ENCODE results near the gene SLC9A3.

The SLC9A3 gene

DNA sequence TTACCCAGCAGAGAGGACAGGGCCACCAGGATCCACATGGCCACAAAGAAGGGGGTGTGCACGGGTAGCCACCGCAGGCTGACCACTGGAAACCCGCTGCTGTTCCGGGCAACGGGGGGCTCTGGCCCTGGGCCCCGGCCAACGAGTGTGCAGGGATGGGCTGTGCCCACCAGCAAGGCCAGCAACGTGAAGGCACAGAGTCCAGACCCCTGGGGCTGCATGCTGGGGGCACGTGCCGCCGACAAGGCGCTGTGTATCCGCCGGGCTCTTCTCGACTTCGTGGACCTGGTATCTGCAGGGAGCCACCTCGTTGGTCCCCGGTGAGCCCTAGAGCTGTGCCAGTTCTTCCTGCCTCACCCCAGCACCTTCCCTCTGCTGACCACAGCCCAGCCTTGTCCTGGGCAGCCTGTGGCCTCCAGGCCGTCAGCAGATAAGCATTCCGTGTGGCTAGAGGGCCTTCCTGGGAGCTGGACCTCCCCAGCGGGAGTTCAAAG, 45.7 kb upstream of the SLC9A3 start:
- Histone ChIP-seq H3K27ac (ENCODE audit: insufficient read depth in 1 of 2, low read depth in 1 of 2, low read length in 2 of 2, poor library complexity in 1 of 2, severe bottlenecking in 2 of 2) (no peak overlapping the region), H3K36me3 (ENCODE audit: control insufficient read depth in 4 of 4, insufficient read depth in 4 of 4, low read length in 3 of 4) (no peaks in the 10 kb centered on the region), H3K4me3 (ENCODE audit: control insufficient read depth in 1 of 7, extremely low read depth in 1 of 7, insufficient read depth in 4 of 7, low read depth in 2 of 7, low read length in 6 of 7) (no peak overlapping the region), H3K9me3 (ENCODE audit: control extremely low read depth in 1 of 5, control insufficient read depth in 4 of 5, insufficient read depth in 2 of 5, low read depth in 1 of 5, low read length in 4 of 5) (peaks cover 3 to 20% (median 6%) of the 10 kb centered on the region in 5 experiments), H3K4me1 (ENCODE audit: control extremely low read depth in 1 of 4, control insufficient read depth in 4 of 4, insufficient read depth in 4 of 4, low read length in 3 of 4) (no peaks in the 10 kb centered on the region), H3K27me3 (replicated peaks in 2 of 5; ENCODE audit: control insufficient read depth in 4 of 5, insufficient read depth in 5 of 5, low read length in 4 of 5) (peaks cover 8 to 74% (median 24%) of the 10 kb centered on the region in 5 experiments)
- DNase-seq, result no peak
- CTCF ChIA-PET, result no interaction called here
- WGBS (ENCODE audit: insufficient coverage), result 95% methylated on average over 21 of the region's 21 CpGs
- POLR2A ChIA-PET, result no interaction called here

DNA sequence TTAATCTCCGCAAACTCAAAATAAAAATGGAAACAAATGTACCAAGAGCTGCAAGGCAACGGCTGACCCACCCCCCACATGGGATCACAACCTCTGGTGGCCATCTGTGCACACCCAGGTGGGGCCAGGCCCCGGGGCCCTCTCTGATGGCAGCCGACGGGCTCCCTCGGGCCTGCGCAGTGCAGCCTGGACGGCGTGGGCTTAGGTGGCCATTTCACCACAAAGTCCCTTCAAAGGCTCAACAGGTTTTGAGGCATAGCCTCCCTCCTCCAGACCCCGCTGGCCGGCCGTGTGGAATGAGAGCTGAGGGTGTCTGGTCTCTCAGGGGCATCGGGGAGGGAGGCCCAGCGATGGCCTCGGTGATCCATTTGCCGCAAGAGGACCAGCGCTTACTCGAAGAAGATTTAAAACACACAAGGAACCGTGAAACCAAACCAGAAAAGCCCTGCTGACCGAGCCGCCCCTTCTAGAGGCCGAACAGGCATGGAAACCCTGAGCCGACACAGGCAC, 45.2 kb upstream of the SLC9A3 start:
- H3K4me3 ChIP-seq (ENCODE audit: control insufficient read depth in 1 of 7, extremely low read depth in 1 of 7, insufficient read depth in 4 of 7, low read depth in 2 of 7, low read length in 6 of 7), result no peak overlapping the region
- no peak overlapping the region for H3K27ac ChIP-seq (ENCODE audit: insufficient read depth in 1 of 2, low read depth in 1 of 2, low read length in 2 of 2, poor library complexity in 1 of 2, severe bottlenecking in 2 of 2)
- peaks cover 3 to 18% (median 6%) of the 10 kb centered on the region in 5 experiments for H3K9me3 ChIP-seq (ENCODE audit: control extremely low read depth in 1 of 5, control insufficient read depth in 4 of 5, insufficient read depth in 2 of 5, low read depth in 1 of 5, low read length in 4 of 5)
- CTCF ChIA-PET, result no interaction called here
- WGBS (ENCODE audit: insufficient coverage), result 95% methylated on average over 18 of the region's 23 CpGs
- no peak for DNase-seq
- H3K4me1 ChIP-seq (ENCODE audit: control extremely low read depth in 1 of 4, control insufficient read depth in 4 of 4, insufficient read depth in 4 of 4, low read length in 3 of 4), result no peaks in the 10 kb centered on the region
- POLR2A ChIA-PET, result no interaction called here
- H3K27me3 ChIP-seq (replicated peaks in 2 of 5; ENCODE audit: control insufficient read depth in 4 of 5, insufficient read depth in 5 of 5, low read length in 4 of 5), result peaks cover 8 to 73% (median 24%) of the 10 kb centered on the region in 5 experiments
- H3K36me3 ChIP-seq (ENCODE audit: control insufficient read depth in 4 of 4, insufficient read depth in 4 of 4, low read length in 3 of 4), result no peaks in the 10 kb centered on the region

DNA sequence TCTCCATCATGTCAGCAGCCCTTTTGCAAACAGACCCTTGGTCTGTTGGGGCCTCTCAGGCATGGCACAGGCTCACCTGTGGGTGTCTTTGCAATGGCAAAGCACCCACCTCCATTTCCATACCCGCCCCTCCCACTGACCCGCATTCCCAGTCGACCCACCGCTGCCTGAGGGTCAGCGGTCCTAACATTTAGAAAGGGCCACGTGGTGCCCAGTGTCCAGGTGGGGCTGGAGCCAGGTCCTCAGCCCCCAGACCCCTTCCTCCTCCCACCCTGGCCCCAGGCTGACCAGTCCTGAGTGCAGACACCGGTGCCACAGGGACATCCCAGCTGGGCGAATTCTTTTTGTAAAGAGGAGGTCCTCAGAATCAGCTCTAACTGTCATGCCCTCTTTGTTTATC, 44.6 kb upstream of the SLC9A3 start:
- H3K36me3 ChIP-seq (ENCODE audit: control insufficient read depth in 4 of 4, insufficient read depth in 4 of 4, low read length in 3 of 4), result no peaks in the 10 kb centered on the region
- H3K9me3 ChIP-seq (ENCODE audit: control extremely low read depth in 1 of 5, control insufficient read depth in 4 of 5, insufficient read depth in 2 of 5, low read depth in 1 of 5, low read length in 4 of 5), result peaks cover 3 to 18% (median 6%) of the 10 kb centered on the region in 5 experiments
- ChIA-PET CTCF (no interaction called here), POLR2A (no interaction called here)
- no peaks in the 10 kb centered on the region for H3K4me1 ChIP-seq (ENCODE audit: control extremely low read depth in 1 of 4, control insufficient read depth in 4 of 4, insufficient read depth in 4 of 4, low read length in 3 of 4)
- H3K27ac ChIP-seq (ENCODE audit: insufficient read depth in 1 of 2, low read depth in 1 of 2, low read length in 2 of 2, poor library complexity in 1 of 2, severe bottlenecking in 2 of 2), result no peak overlapping the region
- peaks cover 8 to 68% (median 20%) of the 10 kb centered on the region in 5 experiments for H3K27me3 ChIP-seq (replicated peaks in 2 of 5; ENCODE audit: control insufficient read depth in 4 of 5, insufficient read depth in 5 of 5, low read length in 4 of 5)
- whole genome bisulfite sequencing (ENCODE audit: insufficient coverage), result 91% methylated on average over 6 of the region's 8 CpGs
- H3K4me3 ChIP-seq (ENCODE audit: control insufficient read depth in 1 of 7, extremely low read depth in 1 of 7, insufficient read depth in 4 of 7, low read depth in 2 of 7, low read length in 6 of 7), result no peak overlapping the region
- no peak for DNase-seq

DNA sequence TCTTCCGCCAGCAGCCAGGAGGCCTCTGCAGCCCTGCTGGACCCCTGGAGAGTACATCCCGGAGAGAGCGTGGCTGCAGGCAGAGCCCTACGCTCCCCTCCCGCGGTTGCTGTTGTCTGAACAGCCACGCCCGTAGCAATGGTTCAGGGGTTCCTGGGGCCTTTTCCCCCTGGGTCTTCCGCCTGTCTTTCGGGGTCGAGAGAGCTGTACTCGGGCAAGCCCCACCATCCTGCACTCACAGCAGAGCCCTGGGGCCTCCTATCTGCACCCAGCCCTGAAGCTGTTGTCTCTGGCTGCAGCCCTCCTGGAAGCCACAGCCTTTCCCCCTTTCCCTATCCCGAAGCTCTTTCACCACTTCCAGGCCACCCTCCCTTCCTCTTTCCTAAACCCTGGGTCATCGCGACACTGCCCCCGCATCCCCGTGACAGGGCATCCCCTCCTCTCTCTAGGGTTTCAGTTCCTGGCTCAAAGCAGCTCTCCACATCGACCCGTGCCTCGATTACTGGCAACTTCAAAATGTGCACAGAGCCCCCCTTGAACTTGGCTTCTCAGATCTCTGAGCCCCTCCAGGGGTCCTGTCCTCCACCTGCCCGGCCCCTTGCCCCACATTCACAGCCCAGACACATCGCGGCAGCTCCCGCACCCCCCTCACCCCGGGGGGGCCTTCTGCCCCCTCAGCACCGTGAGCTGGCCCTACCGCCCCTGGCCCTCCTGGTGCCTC, 44.0 kb upstream of the SLC9A3 start:
- H3K27me3 ChIP-seq (replicated peaks in 2 of 5; ENCODE audit: control insufficient read depth in 4 of 5, insufficient read depth in 5 of 5, low read length in 4 of 5), result peaks cover 8 to 62% (median 18%) of the 10 kb centered on the region in 5 experiments

DNA sequence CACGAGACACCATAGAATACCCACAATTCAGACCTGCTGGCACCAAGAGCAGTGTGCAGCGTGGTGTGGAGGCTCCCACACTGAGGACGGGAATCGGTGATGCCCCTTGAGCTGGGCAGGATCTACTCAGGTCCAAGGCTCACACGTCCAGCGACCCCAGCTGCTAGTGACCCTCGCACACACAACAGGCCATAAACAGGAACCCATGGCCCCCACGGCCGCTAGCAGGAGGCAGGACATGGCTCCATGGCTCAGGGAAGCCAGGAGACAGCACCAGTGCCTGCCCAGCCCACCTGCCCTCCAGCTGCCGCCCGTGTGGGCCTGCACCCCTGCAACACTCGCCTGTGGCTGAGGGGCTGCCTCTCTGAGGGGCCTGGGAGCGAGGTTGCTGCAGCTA, 43.4 kb upstream of the SLC9A3 start:
- H3K4me1 ChIP-seq (ENCODE audit: control extremely low read depth in 1 of 4, control insufficient read depth in 4 of 4, insufficient read depth in 4 of 4, low read length in 3 of 4), result no peaks in the 10 kb centered on the region
- CTCF ChIA-PET, result no interaction called here
- WGBS (ENCODE audit: insufficient coverage), result 88% methylated on average over 12 of the region's 13 CpGs
- H3K9me3 ChIP-seq (ENCODE audit: control extremely low read depth in 1 of 5, control insufficient read depth in 4 of 5, insufficient read depth in 2 of 5, low read depth in 1 of 5, low read length in 4 of 5), result peaks cover 3 to 18% (median 6%) of the 10 kb centered on the region in 5 experiments
- H3K36me3 ChIP-seq (ENCODE audit: control insufficient read depth in 4 of 4, insufficient read depth in 4 of 4, low read length in 3 of 4), result no peaks in the 10 kb centered on the region
- H3K27me3 ChIP-seq (replicated peaks in 2 of 5; ENCODE audit: control insufficient read depth in 4 of 5, insufficient read depth in 5 of 5, low read length in 4 of 5), result peaks cover 8 to 56% (median 16%) of the 10 kb centered on the region in 5 experiments
- POLR2A ChIA-PET, result no interaction called here
- DNase-seq, result no peak
- no peak overlapping the region for H3K27ac ChIP-seq (ENCODE audit: insufficient read depth in 1 of 2, low read depth in 1 of 2, low read length in 2 of 2, poor library complexity in 1 of 2, severe bottlenecking in 2 of 2)
- no peak overlapping the region for H3K4me3 ChIP-seq (ENCODE audit: control insufficient read depth in 1 of 7, extremely low read depth in 1 of 7, insufficient read depth in 4 of 7, low read depth in 2 of 7, low read length in 6 of 7)

More for the DNA sequence above, 44.0 kb upstream of the SLC9A3 start:
- DNase-seq, result no peak
- H3K9me3 ChIP-seq (ENCODE audit: control extremely low read depth in 1 of 5, control insufficient read depth in 4 of 5, insufficient read depth in 2 of 5, low read depth in 1 of 5, low read length in 4 of 5), result peaks cover 3 to 18% (median 6%) of the 10 kb centered on the region in 5 experiments
- H3K27ac ChIP-seq (ENCODE audit: insufficient read depth in 1 of 2, low read depth in 1 of 2, low read length in 2 of 2, poor library complexity in 1 of 2, severe bottlenecking in 2 of 2), result no peak overlapping the region
- ChIA-PET CTCF (no interaction called here), POLR2A (no interaction called here)
- WGBS (ENCODE audit: insufficient coverage), result 74% methylated on average over 23 of the region's 27 CpGs
- no peaks in the 10 kb centered on the region for H3K36me3 ChIP-seq (ENCODE audit: control insufficient read depth in 4 of 4, insufficient read depth in 4 of 4, low read length in 3 of 4)
- H3K4me3 ChIP-seq (ENCODE audit: control insufficient read depth in 1 of 7, extremely low read depth in 1 of 7, insufficient read depth in 4 of 7, low read depth in 2 of 7, low read length in 6 of 7), result no peak overlapping the region
- no peaks in the 10 kb centered on the region for H3K4me1 ChIP-seq (ENCODE audit: control extremely low read depth in 1 of 4, control insufficient read depth in 4 of 4, insufficient read depth in 4 of 4, low read length in 3 of 4)

DNA sequence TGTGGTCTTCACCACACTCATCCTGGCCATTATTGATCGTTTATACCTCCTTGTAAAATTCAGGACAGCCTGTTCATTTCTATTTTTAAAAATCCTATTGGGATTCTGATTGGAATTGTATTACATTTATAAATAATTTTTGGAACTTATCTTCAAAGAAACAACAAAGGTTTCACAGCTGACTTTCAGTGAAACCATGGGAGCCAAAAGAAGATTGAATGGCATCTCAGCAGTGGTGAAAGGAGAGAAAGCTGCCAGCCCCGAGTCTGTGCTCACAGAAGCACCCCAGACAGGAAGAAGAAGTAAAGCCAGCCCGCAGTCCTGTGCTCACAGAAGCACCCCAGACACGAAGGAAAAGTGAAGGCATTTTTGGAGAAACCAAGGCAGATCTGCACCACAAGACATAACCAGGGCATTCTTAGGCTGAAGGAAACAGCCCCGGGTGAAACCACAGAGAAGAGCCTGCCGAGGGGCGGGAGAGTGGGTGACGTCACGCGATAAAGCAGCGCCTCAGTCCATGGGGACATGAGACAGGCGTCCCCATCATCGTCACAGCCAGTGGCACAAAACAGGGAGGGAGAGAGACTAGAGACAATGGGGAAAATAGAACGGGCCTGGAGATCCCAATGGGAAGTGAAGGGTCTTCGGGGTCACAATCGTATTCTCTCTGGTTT, 42.5 kb upstream of the SLC9A3 start:
- H3K9me3 ChIP-seq (ENCODE audit: control extremely low read depth in 1 of 5, control insufficient read depth in 4 of 5, insufficient read depth in 2 of 5, low read depth in 1 of 5, low read length in 4 of 5), result peaks cover 3 to 18% (median 6%) of the 10 kb centered on the region in 5 experiments
- no peak for DNase-seq
- H3K27ac ChIP-seq (ENCODE audit: insufficient read depth in 1 of 2, low read depth in 1 of 2, low read length in 2 of 2, poor library complexity in 1 of 2, severe bottlenecking in 2 of 2), result no peak overlapping the region
- H3K36me3 ChIP-seq (ENCODE audit: control insufficient read depth in 4 of 4, insufficient read depth in 4 of 4, low read length in 3 of 4), result no peaks in the 10 kb centered on the region
- CTCF ChIA-PET, result no interaction called here
- WGBS (ENCODE audit: insufficient coverage), result 97% methylated on average over 12 of the region's 16 CpGs
- H3K4me1 ChIP-seq (ENCODE audit: control extremely low read depth in 1 of 4, control insufficient read depth in 4 of 4, insufficient read depth in 4 of 4, low read length in 3 of 4), result no peaks in the 10 kb centered on the region
- peaks cover 8 to 51% (median 16%) of the 10 kb centered on the region in 5 experiments for H3K27me3 ChIP-seq (replicated peaks in 2 of 5; ENCODE audit: control insufficient read depth in 4 of 5, insufficient read depth in 5 of 5, low read length in 4 of 5)
- POLR2A ChIA-PET, result no interaction called here
- H3K4me3 ChIP-seq (ENCODE audit: control insufficient read depth in 1 of 7, extremely low read depth in 1 of 7, insufficient read depth in 4 of 7, low read depth in 2 of 7, low read length in 6 of 7), result no peak overlapping the region
